Liver (tissue), 9 donors: ENCODE measurements around the gene CLEC5A. TPM values are rescaled to one million over a fixed set of nuclear protein-coding genes. Genes with fewer than 3 reads are reported as not detected.

Experiments used
- DNase-seq: peaks from one replicate; pipeline ENCODE4 v3.0.0-alpha.2; 2017; ENCODE audit warnings: low spot score
- H3K27ac ChIP-seq, 2 donors: one replicate each; pipeline ENCODE4 v1.7.0; 2013; ENCODE audit warnings: inconsistent platforms in 2 of 2, low read length in 2 of 2, control low read depth in 1 of 2, low read depth in 1 of 2, mild to moderate bottlenecking in 1 of 2
- H3K27me3 ChIP-seq, 4 donors: one replicate each; pipeline versions ENCODE4 v1.6.1 to v1.7.0; 2013; ENCODE audit warnings: low read length in 3 of 4, inconsistent platforms in 1 of 4, mild to moderate bottlenecking in 1 of 4, moderate library complexity in 1 of 4; ENCODE audit not compliant: control insufficient read depth in 4 of 4, insufficient read depth in 4 of 4
- H3K36me3 ChIP-seq, 4 donors: one replicate each; pipeline versions ENCODE4 v1.6.1 to v1.7.0; 2013; ENCODE audit warnings: low read length in 3 of 4, mild to moderate bottlenecking in 3 of 4, low read depth in 1 of 4, moderate library complexity in 1 of 4; ENCODE audit not compliant: control insufficient read depth in 4 of 4, insufficient read depth in 3 of 4
- H3K4me1 ChIP-seq, 4 donors: one replicate each; pipeline versions ENCODE4 v1.6.1 to v1.7.0; 2013; ENCODE audit warnings: low read length in 3 of 4, mild to moderate bottlenecking in 3 of 4, moderate library complexity in 1 of 4; ENCODE audit not compliant: control insufficient read depth in 4 of 4, insufficient read depth in 4 of 4
- H3K4me3 ChIP-seq, 3 donors: one replicate each; pipeline versions ENCODE4 v1.6.1 to v1.7.0; 2013; ENCODE audit warnings: low read length in 3 of 3, control low read depth in 1 of 3, low read depth in 1 of 3, mild to moderate bottlenecking in 1 of 3
- H3K9ac ChIP-seq, 2 donors: one replicate each; pipeline ENCODE4 v1.7.0; 2013; ENCODE audit warnings: low read length in 2 of 2, mild to moderate bottlenecking in 2 of 2, moderate library complexity in 2 of 2, control low read depth in 1 of 2, low read depth in 1 of 2
- H3K9me3 ChIP-seq, 4 donors: one replicate each; pipeline versions ENCODE4 v1.6.1 to v1.7.0; 2013; ENCODE audit warnings: low read length in 3 of 4; ENCODE audit not compliant: control insufficient read depth in 4 of 4
- FOXA1 ChIP-seq: IDR thresholded peaks from 2 replicates; pipeline ENCODE4 v1.6.1; 2016; ENCODE audit warnings: antibody characterized with exemption
- FOXA2 ChIP-seq: IDR thresholded peaks from 2 replicates; pipeline ENCODE4 v1.6.1; 2016; ENCODE audit warnings: antibody characterized with exemption
- GABPA ChIP-seq, 2 donors: IDR thresholded peaks in 1 of 2; conservative IDR thresholded peaks in 1 of 2; 2 replicates each; pipeline ENCODE4 v1.6.1; 2016; ENCODE audit warnings: antibody characterized with exemption in 2 of 2, mild to moderate bottlenecking in 1 of 2, moderate library complexity in 1 of 2
- HNF4A ChIP-seq, 2 donors: conservative IDR thresholded peaks; 2 replicates each; pipeline ENCODE4 v1.6.1; 2016; ENCODE audit warnings: antibody characterized with exemption in 2 of 2, mild to moderate bottlenecking in 2 of 2
- HNF4G ChIP-seq: IDR thresholded peaks from 2 replicates; pipeline ENCODE4 v1.6.1; 2016; ENCODE audit warnings: antibody characterized with exemption
- JUND ChIP-seq, 2 donors: IDR thresholded peaks; 2 replicates each; pipeline ENCODE4 v1.6.1; 2016; ENCODE audit warnings: antibody characterized with exemption in 2 of 2
- RAD21 ChIP-seq, 2 donors: IDR thresholded peaks; 2 replicates each; pipeline ENCODE4 v1.6.1; 2016; ENCODE audit warnings: antibody characterized with exemption in 2 of 2, mild to moderate bottlenecking in 2 of 2
- RXRA ChIP-seq, 2 donors: IDR thresholded peaks; 2 replicates each; pipeline ENCODE4 v1.6.1; 2017 to 2018; ENCODE audit warnings: antibody characterized with exemption in 2 of 2, mild to moderate bottlenecking in 1 of 2
- TAF1 ChIP-seq: conservative IDR thresholded peaks from 2 replicates; pipeline ENCODE4 v1.6.1; 2016; ENCODE audit warnings: antibody characterized with exemption, mild to moderate bottlenecking
- YY1 ChIP-seq: IDR thresholded peaks from 2 replicates; pipeline ENCODE4 v1.6.1; 2016; ENCODE audit warnings: antibody characterized with exemption, mild to moderate bottlenecking
- WGBS: extraction: QIAGEN DNeasy Blood & Tissue Kit; methylation state at CpG from one replicate; pipeline ENCODE4 v1.1.7; 2013; 5-methylcytosine and 5-hydroxymethylcytosine counted together
- polyA plus RNA-seq, 2 donors: library from polyadenylated mRNA; stranded (reverse) in 1 of 2; unstranded in 1 of 2; fragments of 200-250 nt in 1 of 2; fragments of >200 nt in 1 of 2; fragmentation: Nextera tagmentation in 1 of 2; extraction: Ambion mirVana in 1 of 2; gene quantifications; one replicate each; pipeline versions ENCODE4 v1.2.1 to v1.2.3, GENCODE V29; 2013 to 2015
- total RNA-seq, 2 donors: library from RNA; depleted of rRNA; stranded (reverse); fragments of >200 nt; gene quantifications; one replicate each; pipeline ENCODE4 v1.2.3, GENCODE V29; 2014
- TF ChIP-seq, protein P1 (sequence below): fragments of 150-350 bp; IDR thresholded peaks from 2 replicates; pipeline ENCODE4 v1.5.1; 2017; ENCODE audit warnings: improper control_type of control experiment, low read depth, low read length; ENCODE audit not compliant: missing input control
- TF ChIP-seq, protein P2 (sequence below): IDR thresholded peaks from 2 replicates; pipeline ENCODE4 v1.6.1; 2016; ENCODE audit warnings: antibody characterized with exemption
- donor health status: healthy.
- donor health status: healthy.
- donor health status: healthy.
- donor health status: healthy.
- donor health status: healthy.

Gene CLEC5A
- total and polyA plus RNA-seq, 4 donors, result 0.10 to 2.9 (median 0.33) TPM

DNA sequence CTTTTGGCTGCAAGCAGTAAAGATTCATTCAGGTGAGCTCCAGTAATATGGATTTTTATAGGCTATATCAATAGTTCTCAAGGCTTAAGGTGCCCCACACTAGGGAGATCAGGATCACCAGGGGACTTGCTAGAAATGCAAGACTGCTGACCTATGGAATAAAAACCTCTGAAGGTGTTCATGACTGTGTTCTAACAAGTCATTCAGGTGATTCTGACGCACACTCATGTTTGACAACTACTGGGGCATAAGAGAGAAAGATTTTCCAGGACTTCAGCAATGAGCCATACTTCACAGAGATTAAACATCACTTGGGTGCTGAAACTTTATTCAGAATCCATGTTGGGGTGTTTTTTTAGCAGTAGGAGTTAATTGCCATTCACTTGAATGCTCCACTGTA is 31.6 kb upstream of the CLEC5A start:
- Histone ChIP-seq H3K27ac (no peak overlapping the region), H3K36me3 (no peaks in the 10 kb centered on the region), H3K9me3 (no peaks in the 10 kb centered on the region), H3K4me3 (no peak overlapping the region), H3K9ac (no peak overlapping the region), H3K27me3 (no peaks in the 10 kb centered on the region), H3K4me1 (peaks cover 0 to 6% (median 4%) of the 10 kb centered on the region in 4 donors)
- WGBS, result 84% methylated on average over 1 of the region's 1 CpG
- DNase-seq, result no peak
- TF ChIP-seq, protein P1, sequence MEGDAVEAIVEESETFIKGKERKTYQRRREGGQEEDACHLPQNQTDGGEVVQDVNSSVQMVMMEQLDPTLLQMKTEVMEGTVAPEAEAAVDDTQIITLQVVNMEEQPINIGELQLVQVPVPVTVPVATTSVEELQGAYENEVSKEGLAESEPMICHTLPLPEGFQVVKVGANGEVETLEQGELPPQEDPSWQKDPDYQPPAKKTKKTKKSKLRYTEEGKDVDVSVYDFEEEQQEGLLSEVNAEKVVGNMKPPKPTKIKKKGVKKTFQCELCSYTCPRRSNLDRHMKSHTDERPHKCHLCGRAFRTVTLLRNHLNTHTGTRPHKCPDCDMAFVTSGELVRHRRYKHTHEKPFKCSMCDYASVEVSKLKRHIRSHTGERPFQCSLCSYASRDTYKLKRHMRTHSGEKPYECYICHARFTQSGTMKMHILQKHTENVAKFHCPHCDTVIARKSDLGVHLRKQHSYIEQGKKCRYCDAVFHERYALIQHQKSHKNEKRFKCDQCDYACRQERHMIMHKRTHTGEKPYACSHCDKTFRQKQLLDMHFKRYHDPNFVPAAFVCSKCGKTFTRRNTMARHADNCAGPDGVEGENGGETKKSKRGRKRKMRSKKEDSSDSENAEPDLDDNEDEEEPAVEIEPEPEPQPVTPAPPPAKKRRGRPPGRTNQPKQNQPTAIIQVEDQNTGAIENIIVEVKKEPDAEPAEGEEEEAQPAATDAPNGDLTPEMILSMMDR, result no peak
- TF ChIP-seq RXRA (IDR thresholded peaks at IDR 0.05) (no peak), TAF1 (no peak), RAD21 (IDR thresholded peaks at IDR 0.05) (no peak), GABPA (IDR thresholded peaks at IDR 0.05 in 1 of 2, conservative IDR thresholded peaks at IDR 0.05 in 1 of 2) (no peak), HNF4G (no peak), FOXA1 (no peak), FOXA2 (no peak)
- TF ChIP-seq, protein P2, sequence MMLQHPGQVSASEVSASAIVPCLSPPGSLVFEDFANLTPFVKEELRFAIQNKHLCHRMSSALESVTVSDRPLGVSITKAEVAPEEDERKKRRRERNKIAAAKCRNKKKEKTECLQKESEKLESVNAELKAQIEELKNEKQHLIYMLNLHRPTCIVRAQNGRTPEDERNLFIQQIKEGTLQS, result no peak

DNA sequence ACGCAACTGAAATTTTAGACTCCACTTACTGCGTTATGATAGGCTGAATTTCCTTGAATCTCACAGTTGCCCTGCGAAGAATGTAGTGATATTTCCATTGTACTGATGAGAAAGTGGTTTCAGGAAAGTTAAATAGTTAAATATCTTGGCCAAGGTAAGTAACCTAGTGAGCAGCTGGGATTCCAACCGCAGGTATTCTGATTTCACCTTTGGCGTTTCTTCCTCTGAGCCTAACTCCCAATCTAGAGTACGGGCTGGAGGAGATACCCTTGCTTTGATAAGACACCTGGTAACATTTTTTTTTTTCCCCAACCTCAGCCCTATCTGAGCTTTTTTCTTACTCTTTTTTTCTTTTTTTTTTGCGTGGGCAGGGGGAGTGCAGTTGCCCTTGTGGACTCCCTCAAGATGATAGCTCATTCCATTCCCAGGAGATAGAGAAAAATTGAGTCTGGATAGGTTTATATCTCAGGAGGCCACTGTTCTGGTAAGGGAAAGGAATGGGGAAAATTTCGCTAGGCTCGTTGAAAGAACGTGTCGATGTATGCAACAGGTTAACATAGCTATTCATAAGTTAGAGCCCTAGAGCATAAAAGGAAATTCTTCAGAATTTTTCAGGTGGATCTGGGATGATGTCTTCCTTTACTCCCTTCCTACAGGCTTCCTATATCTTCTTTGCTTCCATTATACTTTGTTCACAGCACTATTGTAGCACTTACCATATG is 29.9 kb upstream of the CLEC5A start:
- peaks cover 0 to 6% (median 4%) of the 10 kb centered on the region in 4 donors for H3K4me1 ChIP-seq
- WGBS, result 39% methylated on average over 11 of the region's 11 CpGs
- no peak for DNase-seq
- H3K9me3 ChIP-seq, result no peaks in the 10 kb centered on the region
- H3K9ac ChIP-seq, result no peak overlapping the region
- H3K4me3 ChIP-seq, result no peak overlapping the region
- TF ChIP-seq RAD21 (IDR thresholded peaks at IDR 0.05) (peak in 1 of 2 donors; percentile 2), JUND (IDR thresholded peaks at IDR 0.05) (no peak)
- no peaks in the 10 kb centered on the region for H3K36me3 ChIP-seq
- peaks cover 0 to 1% (median 0%) of the 10 kb centered on the region in 4 donors for H3K27me3 ChIP-seq
- H3K27ac ChIP-seq, result no peak overlapping the region

DNA sequence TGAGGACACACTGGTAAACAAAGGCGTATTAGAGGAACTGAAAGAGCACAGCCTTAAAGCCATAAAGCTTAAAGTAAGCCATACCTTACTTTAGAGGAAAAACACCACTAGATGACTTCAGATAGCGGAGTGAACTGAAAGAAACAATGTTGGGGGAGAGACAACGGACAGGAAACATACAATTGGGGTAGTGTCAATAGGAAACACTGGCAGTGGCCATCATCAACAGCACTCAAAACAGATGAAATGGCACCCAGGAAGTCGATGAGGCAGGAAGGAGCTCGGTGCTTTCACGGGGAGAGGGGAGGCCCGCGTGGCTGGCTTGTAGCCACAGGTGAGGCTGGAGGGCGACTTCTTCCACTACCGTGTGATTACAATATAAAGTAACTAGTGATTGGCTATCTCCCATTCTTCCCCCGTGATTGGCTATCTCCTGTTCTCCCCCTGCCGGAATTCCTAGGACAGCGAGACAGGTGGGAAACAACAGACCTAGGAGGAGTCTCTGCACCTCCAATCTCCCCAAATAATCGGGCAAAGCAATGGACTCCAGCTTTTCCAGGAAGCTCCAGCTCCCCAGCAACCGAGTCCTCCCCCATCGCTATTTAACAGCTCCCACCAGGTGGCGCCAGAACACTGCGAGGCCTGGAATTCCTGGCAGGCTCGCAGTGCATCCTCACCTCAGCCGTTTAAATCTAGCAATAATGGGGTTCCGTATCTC is 29.2 kb upstream of the CLEC5A start:
- Histone ChIP-seq H3K4me3 (peak overlapping the region in 2 of 3 donors; percentile 30 to 47), H3K36me3 (no peaks in the 10 kb centered on the region), H3K4me1 (peaks cover 0 to 6% (median 4%) of the 10 kb centered on the region in 4 donors), H3K9me3 (no peaks in the 10 kb centered on the region), H3K27me3 (peaks cover 0 to 4% (median 0%) of the 10 kb centered on the region in 4 donors), H3K27ac (no peak overlapping the region), H3K9ac (no peak overlapping the region)
- peak; percentile 69 for DNase-seq
- WGBS, result 14% methylated on average over 21 of the region's 21 CpGs
- TF ChIP-seq YY1 (peak; percentile 42), HNF4A (conservative IDR thresholded peaks at IDR 0.05) (no peak), RAD21 (IDR thresholded peaks at IDR 0.05) (peak; percentile 97 to 99)
- TF ChIP-seq, protein P2, result no peak
- TF ChIP-seq, protein P1, result peak; percentile 80
